IPS DF 19.7 (cell line): ENCODE measurements around the gene ARHGAP45.

Experiments
- DNase-seq: peaks from one replicate; pipeline ENCODE4 v3.0.0-alpha.2; 2013; ENCODE audit warnings: low read depth, low spot score

The ARHGAP45 gene

DNA sequence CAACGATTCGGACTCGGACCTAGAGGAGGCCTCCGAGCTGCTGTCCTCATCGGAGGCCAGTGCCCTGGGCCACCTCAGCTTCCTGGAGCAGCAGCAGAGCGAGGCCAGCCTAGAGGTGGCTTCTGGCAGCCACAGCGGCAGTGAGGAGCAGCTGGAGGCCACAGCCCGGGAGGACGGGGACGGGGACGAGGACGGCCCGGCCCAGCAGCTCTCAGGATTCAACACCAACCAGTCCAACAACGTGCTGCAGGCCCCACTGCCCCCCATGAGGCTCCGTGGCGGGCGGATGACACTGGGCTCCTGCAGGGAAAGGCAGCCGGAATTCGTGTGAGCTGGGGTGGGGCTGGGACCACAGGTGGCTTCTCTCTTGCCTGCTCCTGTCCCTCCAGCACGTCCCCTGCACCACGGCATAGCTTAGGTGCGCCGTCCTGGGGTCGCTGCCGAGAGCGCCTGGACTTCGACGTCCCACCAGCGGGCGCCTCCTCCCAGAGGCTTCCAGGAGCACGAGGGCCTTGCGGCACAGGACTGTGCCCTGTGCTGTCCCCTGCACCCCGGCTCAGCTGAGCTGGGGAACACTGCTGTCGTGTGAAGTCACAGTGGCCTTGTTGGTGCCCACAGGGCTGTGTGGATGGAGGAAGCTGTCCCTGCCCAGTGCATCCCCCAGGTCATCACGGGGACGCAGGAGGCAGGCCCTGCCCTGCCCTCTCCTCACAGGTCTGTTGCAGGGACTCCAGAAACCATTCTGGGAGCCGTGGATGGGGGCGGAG, 18.9 kb downstream of the ARHGAP45 start:
- no peak for DNase-seq

DNA sequence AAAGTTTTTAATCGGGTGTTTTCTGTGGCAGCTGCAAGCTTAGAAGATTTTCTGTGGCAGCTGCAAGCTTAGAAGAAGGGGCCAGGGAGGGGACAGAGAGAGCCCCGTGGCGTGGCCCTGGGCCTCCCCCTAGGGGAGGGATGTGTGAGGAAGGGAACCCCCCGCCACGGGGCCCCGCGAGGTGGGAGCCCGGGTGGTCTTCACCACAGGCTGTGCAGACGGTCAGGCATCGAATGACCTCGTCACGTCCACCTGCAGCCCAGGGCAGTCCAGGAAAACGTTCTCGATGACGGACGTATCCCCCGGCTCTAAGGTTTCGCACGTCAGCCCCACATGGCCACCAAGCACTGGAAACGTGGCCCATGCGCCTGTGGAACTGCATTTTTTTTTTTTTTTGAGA, 19.6 kb downstream of the ARHGAP45 start:
- DNase-seq = no peak

DNA sequence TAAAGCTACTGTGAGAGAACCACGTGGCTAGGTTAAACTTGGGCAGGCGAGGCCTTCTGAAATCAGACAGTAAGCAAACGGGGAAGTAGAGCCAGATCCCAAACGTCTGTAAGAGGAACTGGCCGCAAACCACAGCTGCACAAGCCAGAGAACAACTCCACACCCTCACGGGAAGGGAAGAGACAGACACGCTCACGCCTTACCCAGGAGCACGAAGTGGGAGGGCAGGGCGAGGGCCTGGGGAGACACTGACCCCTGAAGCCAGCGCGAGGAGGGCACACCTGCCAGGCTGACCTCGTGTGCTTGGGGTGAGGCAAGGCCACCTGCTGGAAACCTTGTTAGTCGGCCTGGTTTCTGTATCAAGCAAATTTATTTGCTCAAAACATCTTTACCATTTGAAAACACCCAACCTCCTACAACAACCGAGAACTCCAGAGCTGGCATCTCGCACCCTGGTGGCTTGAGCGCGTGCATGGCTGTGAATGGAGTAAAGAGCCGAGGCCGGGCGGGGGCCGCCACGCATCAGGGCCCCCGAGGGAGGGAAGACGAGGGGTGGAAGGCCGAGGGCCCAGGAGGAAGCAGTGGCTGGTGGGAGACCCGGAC, 20.9 kb downstream of the ARHGAP45 start:
- no peak for DNase-seq

DNA sequence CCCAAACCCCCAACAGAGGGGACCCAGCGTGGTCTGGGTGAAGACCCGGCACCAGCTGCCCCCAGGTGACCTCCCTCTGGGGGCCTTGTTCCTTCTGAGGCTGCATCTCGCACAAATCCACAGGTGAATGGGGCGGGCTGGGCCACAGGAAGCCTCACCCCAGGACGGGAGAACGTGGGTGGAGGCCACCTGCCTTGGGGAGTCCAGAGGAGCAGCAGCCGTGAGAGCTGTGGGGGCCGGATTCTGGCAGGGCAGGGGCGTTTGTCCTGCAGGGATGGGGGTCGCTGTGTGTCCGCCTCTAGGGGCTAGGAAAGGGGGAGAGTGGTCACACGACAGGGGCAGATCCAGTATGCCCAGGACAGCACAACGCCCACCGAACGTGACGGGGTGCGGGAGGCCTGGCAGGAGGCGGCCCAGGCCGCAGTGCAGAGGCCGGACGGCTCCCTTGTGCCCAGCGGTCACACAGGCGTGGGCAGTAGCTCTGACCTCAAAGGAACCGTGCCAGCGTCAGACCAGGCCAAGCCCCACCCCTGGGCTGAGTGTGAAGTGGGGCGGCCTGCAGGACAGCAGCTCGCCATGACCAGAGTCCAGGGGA, 21.5 kb downstream of the ARHGAP45 start:
- no peak for DNase-seq

DNA sequence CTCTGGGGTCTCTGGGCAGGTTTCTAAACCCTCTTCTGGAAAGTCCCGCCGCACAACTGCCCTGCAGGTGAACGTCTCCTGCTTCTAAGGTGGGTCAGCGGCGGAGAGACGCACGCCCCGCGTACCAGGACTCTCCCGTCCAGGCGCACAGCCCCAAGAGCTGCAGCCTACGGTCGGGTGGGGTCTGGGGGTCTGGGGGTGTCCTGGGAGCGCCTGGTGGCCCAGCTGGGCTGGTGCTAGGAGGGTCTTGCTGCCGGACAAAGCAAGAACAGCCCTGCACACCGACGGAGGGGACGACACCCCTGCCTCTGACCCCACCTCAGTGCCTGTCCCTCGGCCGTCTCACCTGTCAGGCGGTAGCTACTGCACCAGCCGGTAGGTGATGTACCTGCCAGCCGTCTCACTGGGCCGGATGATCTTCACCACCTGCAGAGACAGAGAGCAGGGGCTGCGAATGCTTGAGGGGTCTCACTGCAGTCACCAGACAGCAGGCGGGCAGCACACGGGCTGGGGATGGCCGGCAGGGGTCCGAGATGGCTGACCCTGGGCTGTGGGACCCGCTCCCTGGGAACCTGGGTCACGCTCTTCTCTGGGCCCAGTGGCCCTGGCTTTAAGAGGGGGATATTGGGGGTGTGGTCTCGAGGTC, 22.3 kb downstream of the ARHGAP45 start:
- DNase-seq = no peak

DNA sequence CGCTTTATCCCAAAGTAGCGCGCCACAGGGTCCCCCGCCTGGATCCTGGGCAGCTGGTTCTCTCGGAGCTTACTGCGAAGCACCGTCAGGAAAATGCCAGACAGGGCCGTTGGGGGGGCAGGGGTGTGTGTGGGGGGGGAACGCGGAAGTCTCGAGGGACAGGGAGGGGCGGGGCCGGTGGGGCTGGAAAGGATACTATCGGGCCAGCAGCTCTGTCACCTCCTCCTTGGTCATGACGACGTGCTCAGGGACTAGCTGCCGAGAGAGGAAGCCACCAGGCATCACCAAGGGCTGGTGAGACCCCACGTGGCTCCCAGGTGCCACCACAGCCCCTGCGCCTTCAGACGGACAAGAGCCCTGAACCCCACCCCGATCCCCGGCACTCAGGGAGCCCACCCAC, 22.9 kb downstream of the ARHGAP45 start:
- no peak for DNase-seq

DNA sequence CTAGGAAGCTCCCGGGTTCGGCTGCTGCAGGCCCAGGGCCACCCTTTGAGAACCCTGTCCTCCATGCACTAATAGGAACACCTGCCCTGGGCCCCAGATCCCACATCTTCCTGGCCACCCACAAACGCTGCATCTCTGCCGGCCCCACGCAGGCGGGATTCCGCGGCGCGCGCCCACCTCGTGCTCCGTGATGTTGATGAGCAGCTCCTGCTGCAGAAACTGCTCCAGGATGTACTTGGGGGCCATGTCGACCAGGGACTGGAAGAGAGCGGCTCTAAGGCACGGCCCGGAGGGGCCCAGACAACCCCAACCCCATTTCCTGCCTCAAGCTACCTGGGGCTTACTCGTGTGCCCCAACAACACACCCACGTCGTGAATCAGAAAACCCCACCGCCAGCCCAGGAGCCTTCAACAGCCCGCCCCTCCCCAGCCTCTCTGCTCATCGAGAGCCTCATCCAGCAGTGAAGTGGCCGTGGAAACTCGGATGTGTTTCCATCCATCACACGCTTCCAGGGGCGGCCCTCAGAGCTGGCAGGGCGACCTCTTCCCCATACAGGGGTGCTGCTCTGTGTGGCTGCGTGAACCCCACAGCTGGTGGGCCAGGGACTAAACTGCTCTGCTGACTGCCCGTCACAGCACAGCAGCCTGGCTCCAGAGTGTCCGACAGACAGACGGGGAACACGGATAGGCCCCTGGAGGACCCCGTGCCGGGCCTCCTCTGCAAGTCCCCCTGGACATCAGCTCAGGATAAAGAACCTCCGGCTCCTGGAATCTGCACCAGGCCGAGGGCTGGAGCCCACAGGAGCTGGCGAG, 24.0 kb downstream of the ARHGAP45 start:
- DNase-seq = no peak

DNA sequence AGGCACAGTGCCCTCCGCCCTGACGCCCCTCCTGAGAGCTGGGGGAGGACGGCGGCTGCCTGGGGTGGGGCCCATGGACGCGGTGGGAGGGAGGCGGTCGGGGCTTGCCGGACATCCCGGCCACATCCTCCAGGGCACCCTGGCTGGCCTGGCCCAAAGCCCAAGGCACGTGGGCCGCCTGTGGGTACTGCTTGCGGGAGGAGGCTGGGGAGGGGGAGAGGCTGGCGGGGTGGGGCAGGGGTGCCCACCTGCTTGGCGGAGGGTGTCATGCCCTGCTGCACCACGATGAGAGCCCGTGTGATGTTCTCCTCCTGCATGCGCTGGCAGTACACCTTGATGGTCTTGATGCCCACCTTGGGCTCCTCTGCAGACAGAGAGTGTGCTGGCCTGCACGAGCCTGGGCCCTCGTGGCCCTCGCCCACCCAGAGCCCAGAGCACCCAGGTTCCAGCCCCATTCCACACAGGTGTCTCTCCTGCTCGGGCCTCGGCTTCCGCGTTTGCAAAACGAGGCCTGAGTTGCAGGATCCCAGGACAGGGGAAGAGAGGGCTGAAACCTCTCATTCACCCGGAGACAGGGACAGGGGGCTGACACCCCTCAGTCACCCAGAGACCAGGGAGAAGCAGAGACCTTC, 24.7 kb downstream of the ARHGAP45 start:
- no peak for DNase-seq

DNA sequence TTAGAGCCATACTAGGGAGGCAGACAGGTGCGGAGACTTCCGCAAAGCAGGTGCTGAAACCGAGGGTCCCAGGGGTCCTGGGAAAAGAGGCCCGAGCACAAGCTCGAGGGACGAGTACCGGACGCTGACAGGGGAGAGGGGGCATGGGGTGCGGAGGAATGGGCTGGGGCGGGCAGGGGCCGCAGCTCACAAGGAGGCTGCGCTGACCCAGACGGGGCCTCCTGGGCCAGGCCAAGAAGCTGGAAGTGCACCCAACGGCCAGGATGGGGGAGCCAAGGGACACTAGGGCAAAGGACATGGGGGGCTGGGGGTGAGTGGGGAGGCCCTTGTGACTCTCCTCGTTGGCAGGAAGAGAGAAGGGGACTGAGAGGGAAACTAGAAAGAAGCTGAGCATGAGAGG, 26.4 kb downstream of the ARHGAP45 start:
- DNase-seq = no peak

DNA sequence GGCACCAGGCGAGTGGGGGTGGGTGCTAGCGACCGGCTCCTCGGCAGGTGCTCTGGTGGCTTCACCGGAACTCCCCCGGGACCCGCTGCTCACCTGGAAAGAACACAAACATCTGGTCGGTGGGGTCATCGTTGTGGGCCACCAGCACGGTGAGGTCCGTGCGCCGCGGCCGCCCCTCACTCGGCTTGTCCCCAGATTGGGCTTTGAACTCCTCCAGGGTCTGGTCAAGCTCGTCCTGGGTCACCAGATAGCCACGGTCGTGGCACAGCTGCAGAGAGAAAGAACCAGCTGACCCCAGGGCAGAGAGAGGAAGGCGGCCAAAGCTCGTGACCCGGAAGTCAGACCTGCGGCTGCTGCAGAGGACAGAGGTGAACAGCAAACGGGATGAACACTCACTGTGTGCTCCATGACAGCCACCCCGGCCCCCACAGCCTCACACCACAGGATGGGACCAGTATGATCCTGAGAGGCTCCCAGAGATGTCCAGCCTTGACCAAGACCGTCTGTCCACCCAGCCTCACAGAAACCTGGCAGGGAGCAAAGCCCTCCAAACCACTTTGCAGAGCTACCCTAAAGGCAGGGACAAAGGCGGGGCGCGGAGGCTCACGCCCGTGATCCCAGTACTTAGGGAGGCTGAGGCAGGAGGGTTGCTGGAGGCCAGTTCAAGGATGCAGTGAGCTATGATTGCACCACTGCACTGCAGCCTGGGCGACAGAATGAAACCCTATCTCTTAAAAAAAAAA, 27.0 kb downstream of the ARHGAP45 start:
- no peak for DNase-seq

DNA sequence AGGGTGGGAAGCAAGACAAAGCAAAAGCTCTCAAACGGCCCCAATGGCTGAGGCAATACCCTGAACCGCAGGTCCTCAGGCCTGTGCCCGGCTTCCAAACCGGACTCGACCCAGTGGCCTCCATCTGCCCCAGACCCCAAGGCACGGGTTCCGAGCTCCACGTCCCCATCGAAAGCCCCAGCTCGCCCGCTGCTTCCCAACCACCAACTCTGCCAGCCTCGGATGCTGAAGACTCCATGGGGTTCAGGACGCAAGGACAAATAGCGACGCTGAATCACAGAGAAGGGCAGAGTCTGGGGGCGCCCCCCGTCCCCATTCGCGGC, 27.6 kb downstream of the ARHGAP45 start:
- DNase-seq = no peak

DNA sequence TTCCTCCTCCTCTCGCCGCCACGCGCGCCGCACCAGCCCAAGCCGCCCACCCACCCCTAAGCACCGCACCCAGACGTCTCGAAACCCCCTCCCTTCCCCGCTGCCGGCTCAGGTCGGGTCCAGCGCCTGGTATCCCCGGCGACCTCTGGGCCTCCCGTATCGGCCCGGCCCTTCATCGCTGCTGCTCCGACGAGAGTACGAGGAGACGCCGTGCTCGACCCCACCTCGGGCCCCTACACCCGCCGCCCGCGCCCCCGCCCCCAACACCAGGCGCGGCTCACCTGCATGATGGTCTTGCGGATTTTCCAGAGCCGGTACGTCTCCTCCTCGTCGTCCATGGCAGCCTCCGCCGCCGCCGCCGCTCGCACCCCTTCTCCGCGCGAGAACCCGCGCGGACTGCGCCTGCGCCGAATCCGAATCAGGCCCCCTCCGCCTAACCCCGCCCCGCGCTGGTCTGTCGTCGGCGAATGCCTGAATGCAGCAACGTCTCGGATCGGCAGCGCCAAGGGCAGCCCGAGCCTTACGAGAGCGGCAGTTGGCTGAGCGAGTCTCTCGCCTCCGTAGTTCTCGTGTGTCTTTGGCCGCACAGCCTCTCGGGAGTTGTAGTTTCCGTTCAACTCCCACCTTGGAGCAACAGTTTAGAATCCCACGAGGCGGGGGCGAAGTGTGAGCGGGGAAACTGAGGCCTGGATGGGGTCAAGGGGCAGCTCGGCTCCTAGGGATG, 28.2 kb downstream of the ARHGAP45 start, which contains the start of gene POLR2E:
TSS of gene POLR2E (minus strand) at position 398 of the 724 bp plus-strand sequence. CDS start at position 338, 60 bp downstream.
- DNase-seq = peak; percentile 77

DNA sequence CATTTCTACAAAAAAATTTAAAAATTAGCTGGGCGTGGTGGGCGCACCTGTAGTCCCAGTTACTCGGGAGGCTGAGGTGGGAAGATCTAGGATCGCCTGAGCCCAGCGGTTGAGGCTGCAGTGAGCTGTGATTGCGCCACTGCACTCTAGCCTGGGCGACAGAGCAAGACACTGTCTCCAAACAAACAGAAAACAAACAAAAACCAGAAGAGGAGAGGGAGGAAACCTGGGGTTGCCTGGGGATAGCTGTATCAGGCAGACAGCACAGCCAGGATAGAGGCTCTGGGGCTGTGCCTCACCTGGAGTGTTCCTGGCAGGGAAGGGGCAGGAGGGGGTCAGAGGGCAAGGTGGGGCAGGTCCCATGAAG, 30.8 kb downstream of the ARHGAP45 start:
- no peak for DNase-seq

DNA sequence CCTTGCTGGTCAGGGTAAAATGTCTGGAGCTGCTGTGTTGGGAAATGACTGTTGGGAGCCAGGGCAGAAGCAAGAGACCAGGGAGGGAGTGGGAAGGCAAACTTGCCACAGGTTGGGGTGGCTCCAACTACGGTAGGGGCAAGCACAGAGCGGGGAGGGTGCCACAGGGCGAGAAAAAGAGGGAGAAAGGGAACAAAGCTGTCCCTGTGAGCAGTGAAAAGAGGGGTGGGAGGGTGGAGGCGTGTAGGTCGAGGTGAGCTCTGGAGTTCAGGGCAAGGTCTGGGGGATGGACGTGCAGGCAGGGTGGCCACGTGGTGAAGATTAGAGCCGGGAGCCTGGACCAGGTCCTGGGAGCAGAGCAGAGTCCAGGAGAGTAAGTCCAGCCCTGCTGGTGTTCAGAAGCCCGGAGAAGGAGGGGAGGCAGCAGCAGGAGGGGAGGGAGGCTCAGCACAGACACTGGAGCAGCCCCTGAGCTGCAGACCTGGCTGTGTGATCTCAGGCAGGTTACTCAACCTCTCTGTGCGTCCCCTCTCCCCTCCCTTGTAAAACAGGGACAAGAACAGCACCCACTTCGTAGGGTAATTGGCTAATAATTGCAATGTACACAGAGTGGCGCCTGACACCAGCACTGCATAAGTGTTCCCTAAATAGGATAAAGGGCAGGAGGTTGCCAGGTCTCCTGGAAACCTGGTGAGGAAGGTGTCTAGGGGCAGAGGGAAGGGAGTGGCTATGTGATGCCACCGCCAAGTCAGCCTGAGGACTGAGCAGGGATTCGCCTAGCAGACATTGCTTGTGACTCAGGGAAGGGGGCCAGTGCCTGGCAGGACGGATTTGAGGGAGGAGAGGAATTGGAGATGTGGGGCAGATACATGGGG, 31.4 kb downstream of the ARHGAP45 start:
- no peak for DNase-seq

DNA sequence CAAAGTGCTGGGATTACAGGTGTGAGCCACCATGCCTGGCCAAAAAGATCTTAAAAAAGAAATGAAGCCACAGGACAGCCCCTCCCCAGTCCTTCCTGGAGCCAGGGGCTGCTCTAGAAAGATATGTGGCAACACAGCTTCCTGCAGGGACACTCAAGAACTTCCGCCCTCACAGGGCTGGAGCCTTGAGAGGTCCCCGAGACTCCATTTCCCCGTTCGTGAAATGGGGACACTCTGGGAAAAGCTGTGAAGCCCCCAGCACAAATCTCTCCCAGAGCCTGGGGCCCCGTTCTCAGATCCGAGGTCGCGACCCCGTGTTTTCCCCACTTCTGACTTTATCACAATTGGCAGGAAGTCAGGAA, 34.4 kb downstream of the ARHGAP45 start:
- DNase-seq = no peak

DNA sequence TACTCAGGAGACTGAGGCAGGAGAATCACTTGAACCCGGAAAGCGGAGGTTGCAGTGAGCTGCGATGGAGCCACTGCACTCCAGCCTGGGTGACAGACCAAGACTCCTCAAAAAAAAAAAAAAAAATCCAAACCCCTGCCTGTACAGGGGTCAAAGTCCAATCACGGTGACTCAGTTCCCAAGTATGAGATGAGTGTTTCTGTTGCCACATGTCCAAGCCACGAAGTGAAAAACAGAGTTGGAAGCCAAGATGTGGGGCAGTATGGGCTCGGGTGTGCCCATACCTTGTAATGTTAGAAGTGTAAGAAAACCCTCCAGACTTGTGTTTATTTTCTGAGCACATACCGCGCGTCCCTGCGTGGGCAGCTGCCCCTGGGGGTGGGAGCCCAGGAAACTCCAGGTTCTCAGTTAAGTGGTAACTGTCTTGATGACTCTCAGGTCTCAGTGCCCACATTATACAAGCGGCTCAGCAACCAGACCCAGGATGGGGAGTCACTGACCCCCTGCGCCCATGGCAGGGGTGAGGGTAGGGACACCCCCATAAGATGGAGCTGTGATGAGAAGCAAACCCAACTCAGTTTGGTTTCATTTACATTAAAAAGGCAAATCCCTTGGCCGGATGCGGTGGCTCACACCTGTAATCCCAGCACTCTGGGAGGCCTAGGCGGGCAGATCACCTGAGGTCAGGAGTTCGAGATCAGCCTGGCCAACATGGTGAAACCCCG, 35.6 kb downstream of the ARHGAP45 start:
- DNase-seq = no peak

DNA sequence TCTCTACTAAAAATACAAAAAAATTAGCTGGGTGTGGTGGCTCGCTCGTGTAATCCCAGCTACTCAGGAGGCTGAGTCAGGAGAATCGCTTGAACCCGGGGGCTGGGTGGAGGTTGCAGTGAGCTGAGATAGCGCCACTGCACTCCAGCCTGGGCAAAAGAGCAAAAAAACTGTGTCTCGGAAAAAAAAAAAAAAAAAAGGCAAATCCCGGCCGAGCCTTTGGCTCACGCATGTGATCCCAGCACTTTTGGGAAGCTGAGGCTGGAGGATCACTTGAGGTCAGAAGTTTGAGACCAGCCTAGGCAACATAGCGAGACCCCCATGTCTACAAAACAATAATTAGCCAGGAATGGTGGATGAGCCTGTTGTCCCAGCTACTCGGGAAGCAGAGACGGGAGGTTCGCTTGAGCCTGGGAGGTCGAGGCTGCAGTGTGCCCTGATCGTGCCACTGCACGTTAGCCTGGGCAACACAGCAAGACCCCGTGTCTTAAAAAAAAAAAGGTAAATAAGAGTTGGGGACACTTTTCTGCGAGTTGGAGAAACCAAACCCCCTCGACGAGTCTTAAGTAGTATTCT, 36.3 kb downstream of the ARHGAP45 start:
- DNase-seq = no peak

DNA sequence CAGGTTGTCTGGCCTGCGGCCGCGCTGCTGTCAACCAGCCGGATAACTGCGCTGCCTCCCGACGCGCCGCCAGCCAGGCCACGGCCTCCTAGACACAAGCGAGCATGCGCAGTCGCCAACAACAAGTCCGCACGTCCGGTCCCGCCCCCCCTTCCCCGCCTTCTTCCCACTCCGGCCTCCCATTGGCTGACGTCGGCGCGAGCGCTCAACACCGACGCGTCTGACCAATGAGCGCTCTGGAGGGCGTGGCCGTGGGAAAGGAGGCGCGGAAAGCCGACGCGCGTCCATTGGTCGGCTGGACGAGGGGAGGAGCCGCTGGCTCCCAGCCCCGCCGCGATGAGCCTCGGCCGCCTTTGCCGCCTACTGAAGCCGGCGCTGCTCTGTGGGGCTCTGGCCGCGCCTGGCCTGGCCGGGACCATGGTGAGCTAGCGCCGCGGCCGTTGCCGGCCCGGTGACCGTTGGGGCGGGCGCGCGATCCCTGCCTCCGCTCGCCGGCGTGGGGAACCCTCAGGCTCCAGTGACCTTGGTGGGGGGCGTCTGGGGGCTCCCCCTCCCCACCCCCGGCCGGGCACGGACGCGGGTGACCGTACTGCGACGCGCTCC, 36.8 kb downstream of the ARHGAP45 start, which contains the start of gene GPX4:
TSS of gene GPX4 (plus strand) at position 287 of the 603 bp plus-strand sequence. CDS start at position 337, 50 bp downstream.
- DNase-seq = peak; percentile 83
